GM19193 (cell line): ENCODE data around the gene TMEM223.

Experiments used
- POLR2A ChIP-seq: IDR thresholded peaks from 4 replicates; pipeline ENCODE4 v1.6.1; 2011; ENCODE audit not compliant: insufficient read depth, insufficient read length; ENCODE audit errors: extremely low read depth

The TMEM223 gene

DNA sequence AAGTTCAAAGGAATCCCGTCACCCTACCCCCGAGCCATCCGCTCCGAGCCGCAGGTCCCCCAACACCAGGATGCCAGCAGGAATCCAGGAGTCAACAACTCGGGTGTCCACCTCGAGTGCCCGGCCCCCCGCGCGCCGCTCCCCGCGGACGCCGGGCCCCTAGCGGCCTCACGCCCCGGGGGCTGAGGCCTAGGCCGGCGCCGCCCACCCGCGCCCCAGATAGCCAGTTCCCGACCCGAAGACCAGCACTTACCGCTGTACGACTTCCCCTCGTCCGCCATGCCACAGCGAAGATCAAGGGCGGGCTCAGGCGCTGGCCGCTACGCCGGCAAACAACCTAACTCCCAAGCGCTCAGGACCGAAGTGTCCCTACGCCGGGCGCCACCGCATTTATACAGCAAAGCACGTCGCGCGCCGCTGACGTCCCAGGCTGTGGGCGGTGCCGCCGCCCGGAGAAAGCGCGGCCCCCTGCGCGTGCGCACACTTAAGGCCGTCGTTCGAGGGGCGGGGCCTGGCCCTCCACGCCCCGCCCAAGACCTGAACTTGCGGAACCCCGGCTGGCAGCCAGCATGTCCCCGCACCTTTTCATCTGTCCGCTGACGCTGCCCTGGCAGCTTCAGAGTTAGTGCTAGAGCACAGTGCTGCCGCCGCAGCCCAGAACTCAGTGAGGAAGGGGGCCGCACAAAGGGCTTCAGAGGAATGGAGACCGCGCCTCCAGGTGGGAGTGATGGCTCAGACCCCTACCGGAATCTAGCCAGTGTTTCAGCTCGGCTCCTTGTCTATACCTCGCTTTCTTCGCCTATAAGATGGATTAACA is 13.5 kb upstream of the TMEM223 start, which contains the start of gene NXF1:
Gene NXF1 (minus strand): TSS at position 365 of the 817 bp plus-strand sequence. CDS start 84 bp downstream, at position 281.
- TF ChIP-seq POLR2A = peak; percentile 100

DNA sequence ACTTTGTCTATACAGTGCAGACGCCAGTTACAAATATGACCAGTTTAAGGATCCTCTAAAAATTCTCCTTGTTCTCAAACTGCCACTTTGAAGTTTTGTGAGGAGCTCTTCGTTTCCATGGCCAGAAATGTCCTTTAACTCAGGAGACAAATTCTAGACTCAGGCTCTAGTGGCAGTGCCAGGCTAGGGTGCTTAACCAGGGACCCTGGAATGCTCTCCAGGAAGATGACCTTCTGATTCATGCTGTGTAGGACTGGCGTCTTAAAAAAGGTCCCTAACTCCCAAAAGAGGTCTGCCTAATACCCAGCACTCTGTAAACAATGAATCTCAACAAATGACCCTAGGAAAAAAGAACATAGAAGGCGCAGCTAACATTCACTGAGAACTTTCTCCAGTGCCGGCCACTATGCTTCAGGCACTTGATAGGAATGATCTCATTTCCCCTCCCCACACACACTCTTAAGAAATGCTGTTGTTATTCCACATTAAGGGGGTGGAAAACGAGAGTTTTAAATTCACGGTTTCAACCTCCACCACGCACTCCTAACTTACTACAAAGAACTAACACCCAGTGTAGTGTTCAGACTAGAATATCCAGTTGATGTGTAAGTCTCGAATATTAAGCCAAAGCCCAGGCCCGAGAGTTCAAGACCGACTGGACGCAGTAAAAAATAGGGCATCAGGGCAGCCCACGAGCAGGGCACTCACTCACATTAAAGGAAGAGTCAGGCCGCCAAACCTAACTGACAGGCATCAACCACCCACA is 12.7 kb upstream of the TMEM223 start:
- no peak for TF ChIP-seq POLR2A

DNA sequence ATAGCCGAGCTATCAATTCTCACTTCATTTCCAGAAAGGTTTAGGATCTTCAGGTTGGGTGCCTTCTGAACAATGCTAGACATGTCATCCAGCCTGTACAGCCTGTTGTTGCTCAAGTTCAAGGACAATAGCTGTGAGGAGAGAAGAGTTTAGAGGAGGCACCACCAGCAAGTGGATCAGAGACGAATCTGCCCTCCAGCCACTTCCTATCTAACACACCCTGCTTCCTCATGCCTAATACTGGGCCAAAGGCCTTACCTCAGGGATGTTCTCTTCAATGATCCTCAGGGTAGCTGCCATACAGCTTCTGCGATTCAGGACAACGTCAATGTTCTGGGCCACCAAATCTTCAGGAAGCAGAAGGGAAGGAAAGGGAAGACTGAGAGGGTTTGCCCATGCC is 9.3 kb upstream of the TMEM223 start:
- TF ChIP-seq POLR2A = no peak

DNA sequence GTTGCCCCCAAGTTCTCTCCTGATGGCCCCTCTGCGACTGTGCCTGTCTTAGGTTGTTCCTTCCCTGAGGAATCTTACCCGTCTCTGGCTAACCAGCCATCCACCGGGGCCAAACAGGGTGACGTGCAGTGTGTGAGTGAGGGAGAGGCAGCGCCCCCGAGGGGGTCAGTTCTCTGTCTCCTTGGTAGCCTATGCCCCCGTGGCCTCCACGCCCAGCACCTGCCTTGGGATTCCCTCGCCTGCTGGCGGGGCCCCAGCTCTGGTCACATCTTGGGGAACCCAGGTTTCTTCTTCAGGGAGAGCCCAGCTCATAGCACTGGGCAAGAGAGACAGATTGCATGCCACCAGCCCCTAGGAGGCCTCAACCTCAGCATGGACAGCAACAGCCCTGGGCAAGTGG is 7.7 kb upstream of the TMEM223 start:
- TF ChIP-seq POLR2A = no peak

DNA sequence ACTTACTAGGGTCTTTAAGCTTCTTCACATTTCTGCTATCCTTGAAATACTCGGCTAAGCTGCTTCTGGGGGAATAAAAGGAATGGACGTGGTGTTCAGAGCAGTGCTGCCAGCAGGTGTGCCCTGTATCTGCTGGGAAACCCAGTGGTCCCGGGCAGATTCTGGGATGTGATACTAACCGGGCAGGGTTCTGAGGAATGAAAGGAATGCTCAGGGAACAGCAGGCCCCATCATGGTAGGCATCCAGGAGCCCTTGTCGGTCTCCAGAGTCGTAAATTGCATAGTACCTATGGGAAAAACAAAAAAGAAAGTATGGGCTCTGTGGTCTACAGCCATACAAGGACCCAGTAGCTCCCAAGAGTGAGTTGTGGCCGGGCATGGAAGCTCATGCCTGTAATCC is 4.5 kb upstream of the TMEM223 start:
- no peak for TF ChIP-seq POLR2A

DNA sequence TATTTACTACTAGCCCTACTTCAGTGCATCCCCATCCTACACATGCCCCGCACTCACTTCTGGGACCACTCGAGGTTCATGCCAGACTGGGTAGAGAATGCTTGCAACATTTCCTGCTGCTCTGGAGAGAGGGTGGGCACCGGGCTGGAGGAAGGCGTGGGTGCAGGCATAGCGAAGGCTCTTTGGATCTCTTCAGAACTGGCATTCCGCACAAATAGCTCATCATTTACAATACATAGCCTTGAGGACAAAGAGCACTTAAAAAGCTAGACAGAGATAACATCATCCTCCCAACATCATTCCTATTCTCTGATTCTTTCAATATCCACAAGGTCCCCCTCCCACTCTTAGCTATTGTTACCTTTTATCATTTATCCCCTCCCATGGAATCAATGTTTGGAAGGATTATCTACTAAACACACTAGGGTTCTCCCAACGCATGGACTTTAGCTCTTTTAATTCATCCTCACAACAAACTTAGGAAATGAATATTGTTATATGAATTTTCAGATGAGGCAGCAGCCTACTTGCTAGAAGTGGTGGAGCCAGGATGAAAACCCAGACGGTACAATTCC is 2.5 kb upstream of the TMEM223 start:
- TF ChIP-seq POLR2A = no peak

DNA sequence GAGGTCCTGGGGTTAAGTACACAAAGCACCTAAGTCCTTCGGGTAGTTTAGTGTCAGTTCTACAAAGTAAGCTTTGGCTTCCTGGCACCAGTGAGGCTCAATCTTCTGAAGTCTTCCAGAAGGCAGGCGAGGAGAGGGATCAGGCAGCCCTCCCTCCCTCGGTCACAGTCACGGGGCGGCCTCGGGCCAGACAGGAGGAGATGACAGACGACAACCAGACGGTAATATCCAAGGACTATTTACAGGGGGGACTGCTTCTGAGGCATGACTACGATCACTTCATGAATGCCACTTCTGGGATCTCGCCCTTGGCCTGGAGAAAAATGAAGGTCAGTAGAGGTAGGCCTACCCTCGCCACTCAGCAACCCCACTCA is 383 bp upstream of the TMEM223 start:
- no peak for TF ChIP-seq POLR2A

DNA sequence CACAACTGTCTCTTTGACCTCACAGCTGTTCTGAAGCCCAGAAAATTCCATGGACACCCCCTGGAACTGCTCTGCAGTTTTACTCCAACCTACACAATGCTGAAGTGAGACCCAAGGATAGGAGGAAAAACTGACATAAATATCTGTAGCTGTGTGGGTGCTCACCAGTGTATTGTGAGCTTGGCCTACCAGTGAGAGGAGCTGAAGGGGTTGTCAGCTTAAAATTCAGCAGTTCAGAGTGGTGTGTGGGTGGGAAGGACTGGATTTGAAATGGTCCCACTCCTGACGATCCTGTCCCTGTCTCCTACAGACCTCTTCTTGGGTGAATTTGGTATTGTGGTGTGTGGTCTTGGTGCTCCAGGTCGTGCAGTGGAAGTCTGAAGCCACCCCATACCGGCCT is 2.2 kb downstream of the TMEM223 start:
- no peak for TF ChIP-seq POLR2A

DNA sequence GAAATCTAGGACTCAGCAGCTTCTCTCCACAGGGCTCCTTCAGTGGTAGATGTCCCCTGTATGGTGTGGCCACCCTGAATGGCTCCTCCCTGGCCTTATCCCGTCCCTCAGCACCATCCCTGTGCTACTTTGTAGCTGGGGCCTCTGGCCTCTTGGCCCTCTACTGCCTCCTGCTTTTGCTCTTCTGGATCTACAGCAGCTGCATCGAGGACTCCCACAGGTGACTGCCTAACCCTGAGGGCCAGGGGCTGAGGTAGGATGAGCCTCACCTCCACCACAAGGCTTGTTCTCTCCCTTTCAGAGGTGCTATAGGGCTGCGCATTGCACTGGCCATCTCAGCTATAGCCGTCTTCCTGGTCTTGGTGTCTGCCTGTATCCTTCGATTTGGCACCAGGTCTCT is 2.8 kb downstream of the TMEM223 start:
- TF ChIP-seq POLR2A = peak; percentile 24

DNA sequence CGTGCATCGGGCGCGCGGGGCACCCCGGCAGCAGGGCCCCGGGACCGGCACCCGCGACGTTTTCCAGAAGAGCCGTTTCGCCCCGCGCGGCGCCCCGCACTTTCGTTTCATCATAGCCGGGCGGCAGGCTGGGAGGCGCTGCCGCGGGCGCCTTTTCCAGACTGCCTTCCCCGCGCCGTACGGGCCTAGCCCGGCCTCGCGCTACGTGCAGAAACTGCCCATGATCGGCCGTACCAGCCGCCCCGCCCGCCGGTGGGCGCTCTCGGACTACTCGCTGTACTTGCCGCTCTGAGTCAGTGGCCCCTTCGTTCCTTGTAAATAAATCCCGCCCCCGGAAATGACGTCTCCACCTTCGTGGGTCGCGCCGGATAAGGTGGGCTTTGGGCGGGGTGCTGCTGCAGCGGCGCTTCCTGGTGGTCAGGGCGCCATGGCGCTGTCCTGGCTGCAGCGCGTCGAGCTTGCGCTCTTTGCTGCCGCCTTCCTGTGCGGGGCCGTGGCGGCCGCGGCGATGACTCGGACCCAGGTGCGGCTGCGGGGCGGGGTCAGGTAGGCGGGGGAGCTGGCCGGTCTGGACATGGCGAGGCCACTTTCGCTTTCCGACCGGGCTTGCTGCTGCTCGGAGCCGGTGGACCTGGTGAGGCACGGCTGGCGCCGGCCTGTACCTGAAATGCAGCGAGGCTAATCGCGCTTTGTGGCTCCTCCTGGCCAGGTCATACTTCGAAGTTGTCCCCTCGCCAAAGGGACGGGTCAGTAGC is 4.6 kb downstream of the TMEM223 start, which contains the start of gene TMEM179B:
Gene TMEM179B (plus strand): TSS at position 398 of the 755 bp plus-strand sequence. CDS start 30 bp downstream, at position 428.
- peak; percentile 99 for TF ChIP-seq POLR2A

DNA sequence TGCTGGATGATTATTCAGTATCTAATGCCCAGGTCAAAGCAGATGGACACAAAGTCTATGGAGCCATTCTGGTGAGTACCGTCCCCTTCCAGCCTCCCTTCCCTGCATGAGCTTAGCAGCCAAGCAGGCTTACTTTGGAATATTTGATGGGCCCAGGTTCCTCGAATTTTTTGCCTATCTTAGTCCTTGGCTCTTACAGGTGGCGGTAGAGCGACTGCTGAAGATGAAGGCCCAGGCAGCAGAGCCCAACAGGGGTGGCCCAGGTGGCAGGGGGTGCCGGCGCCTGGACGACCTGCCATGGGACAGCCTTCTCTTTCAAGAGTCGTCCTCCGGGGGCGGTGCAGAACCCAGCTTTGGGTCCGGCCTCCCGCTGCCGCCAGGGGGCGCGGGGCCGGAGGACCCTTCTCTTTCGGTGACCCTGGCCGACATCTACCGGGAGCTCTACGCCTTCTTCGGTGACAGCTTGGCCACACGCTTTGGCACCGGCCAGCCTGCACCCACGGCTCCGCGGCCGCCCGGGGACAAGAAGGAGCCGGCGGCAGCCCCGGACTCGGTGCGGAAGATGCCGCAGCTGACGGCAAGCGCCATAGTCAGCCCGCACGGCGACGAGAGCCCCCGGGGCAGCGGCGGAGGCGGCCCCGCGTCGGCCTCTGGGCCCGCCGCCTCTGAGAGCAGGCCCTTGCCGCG is 5.3 kb downstream of the TMEM223 start:
- TF ChIP-seq POLR2A = no peak

DNA sequence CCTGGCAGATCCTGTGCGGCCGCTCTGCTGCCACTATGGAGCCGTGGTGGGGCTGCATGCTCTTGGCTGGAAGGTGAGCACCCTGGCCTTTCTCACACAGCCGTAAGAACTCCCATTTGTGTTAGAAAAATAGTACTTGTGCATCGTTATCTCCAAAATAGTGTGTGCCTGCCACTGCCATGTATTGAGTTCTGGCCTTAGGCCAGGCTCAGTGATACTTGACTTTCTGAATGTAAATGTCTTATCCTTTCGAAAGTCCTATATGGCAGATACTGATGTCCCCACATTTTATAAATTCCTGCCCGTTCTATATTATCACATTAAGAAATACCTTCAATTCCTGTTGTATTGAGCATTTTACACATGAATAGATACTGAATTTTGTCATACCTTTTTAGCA is 9.1 kb downstream of the TMEM223 start:
- TF ChIP-seq POLR2A = no peak

DNA sequence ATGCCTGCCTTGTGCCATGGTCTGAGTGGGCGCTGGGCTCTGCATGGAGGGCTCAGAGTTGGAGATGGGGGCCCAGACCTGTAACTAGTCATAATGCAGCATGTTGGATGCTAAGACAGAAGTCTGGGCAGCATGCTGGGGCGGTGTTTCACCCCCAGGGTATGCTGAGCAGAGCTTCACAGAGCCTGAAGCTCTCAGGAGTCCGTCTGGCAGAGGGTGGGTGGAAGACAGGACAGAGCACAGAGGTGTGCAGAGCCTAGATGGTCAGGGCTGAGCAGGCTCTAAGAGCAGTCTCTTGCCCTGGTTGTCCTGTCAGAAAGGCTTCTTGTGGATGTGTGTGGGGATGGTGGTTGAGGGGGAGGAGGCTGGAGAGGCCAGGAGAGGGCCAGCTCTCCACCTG is 13.4 kb downstream of the TMEM223 start:
- no peak for TF ChIP-seq POLR2A

DNA sequence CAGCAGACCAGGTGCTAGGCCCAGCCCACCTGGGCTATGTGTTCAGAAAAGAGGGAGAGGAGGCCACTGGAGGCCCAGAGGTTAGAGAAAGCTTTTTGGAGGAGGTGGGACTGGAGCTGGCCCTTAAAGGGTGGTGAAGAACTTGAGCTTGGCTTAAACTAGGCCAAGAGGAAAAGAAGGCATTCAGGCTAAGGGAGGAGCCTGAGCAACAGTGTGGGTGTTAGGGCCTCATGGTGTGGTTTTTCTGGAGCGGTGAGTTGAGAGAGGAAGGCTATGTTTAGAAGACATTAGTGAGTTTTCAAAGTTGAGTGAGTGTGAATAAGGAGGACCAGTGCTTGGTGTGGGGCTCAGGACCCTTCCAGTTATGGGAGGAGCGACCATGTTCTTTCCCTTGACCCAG is 14.4 kb downstream of the TMEM223 start:
- TF ChIP-seq POLR2A = no peak
